Measurements from ENCODE around the gene C1QL2.
A peak's percentile ranks its signal among the peaks of the same experiment; 100 is the strongest.

The C1QL2 gene

GRCh38 chr2:119179202-119179601 lies 20.7 kb upstream of the C1QL2 start:
- peak; percentile 60 for DNase-seq (ENCODE audit: low read depth)

GRCh38 chr2:119178776-119179175 lies 20.2 kb upstream of the C1QL2 start:
- DNase-seq (ENCODE audit: low read depth), result no peak

GRCh38 chr2:119177838-119178190 lies 19.3 kb upstream of the C1QL2 start:
- no peak for DNase-seq (ENCODE audit: low read depth)

GRCh38 chr2:119177171-119177837 lies 18.8 kb upstream of the C1QL2 start:
- DNase-seq (ENCODE audit: low read depth), result no peak

GRCh38 chr2:119175517-119175916 lies 17.0 kb upstream of the C1QL2 start:
- DNase-seq (ENCODE audit: low read depth), result no peak

- DNase-seq (ENCODE audit: low read depth), result no peak
Observed at GRCh38 chr2:119174993-119175347, 16.4 kb upstream of the C1QL2 start.

DNA sequence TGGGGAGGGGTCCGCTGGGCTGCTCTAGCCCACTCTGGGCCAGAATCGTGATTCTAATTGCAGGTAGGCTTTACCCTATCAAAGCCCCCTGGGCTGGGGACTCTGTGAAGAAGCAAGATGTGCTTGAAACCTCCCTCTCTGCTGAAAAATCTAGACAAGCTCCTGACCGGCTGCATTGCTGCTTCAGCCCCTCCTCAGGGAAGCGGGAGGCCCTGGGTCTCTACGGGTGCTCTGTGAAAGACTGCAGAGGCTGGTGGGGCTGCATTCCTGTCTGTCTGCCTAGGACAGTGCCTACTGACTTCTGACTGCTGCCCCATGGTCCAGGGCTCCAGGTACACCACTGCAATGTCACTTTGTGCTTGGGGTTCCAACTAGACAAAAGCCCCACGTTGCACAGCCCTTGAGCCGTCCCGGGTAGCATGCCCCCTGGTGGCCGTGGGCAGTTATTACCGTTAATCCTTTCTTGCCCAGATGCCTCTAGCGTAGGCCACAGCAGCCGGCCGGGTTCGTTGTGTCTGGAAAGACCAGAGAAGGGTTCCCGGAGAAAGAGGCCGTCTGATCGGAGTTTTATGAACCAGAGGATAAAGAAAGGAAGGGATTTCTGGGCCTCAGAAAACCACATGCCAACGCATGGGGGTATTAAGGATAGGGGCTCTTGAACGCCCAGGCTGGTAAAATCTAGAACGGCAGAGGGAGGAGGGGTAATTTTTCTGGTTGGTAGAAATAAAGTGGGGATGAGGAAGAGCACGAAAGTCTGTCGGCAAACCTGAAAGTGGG lies 15.9 kb upstream of the C1QL2 start:
- no peak for DNase-seq (ENCODE audit: low read depth)

GRCh38 chr2:119173556-119174060 lies 15.1 kb upstream of the C1QL2 start:
- DNase-seq (ENCODE audit: low read depth), result no peak

DNA sequence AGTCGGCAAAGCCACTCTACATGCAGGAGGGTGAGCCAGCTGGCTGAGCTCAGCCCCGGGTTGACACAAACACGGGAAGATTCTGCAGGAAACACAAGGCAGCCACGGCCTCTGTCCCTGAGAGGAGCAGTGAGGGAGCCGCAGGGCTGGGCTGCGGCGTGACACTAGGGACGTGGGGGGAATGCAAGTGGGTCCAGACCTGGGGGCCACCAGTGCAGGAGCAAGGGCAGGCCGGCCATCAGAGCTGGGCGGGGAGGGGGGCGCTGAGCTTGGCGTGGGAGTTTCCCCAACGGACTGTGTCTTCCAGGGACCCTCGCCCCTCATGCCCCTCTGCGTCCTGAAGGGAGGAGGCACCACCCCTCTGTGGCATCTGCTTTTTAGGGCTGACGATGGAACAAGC lies 12.0 kb upstream of the C1QL2 start:
- DNase-seq (ENCODE audit: low read depth), result no peak

GRCh38 chr2:119169717-119170116 lies 11.2 kb upstream of the C1QL2 start:
- no peak for DNase-seq (ENCODE audit: low read depth)

DNA sequence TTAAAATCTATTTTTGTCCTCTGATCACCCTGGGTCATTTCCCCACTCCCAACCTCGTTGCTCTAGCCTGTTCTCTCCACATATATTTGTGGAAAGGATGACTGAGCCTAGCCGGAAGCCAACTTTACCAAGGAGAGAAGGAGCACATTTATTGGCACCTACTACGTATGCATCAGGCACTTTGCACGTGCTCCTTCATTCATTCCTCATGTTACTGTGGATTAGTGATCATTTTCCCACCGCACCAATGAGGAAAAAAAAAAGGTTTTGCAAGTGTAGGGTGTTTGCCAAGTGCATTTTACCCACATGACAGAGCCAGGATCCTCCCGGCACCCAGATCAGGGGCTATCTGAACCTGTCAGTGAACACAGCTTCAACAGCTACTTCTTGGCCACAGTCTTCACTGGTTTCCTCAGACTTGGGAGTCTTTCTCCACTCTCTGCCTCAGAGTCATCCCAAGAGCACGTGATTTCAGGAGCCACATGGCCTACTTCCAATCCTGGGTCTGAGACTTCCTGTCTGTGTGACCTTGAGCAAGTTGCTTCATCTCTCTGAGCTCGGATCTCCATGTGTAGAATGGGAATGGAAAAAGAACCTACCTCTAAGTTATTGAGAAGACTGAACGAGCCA lies 1.9 kb upstream of the C1QL2 start:
- DNase-seq (ENCODE audit: low read depth), result no peak

DNA sequence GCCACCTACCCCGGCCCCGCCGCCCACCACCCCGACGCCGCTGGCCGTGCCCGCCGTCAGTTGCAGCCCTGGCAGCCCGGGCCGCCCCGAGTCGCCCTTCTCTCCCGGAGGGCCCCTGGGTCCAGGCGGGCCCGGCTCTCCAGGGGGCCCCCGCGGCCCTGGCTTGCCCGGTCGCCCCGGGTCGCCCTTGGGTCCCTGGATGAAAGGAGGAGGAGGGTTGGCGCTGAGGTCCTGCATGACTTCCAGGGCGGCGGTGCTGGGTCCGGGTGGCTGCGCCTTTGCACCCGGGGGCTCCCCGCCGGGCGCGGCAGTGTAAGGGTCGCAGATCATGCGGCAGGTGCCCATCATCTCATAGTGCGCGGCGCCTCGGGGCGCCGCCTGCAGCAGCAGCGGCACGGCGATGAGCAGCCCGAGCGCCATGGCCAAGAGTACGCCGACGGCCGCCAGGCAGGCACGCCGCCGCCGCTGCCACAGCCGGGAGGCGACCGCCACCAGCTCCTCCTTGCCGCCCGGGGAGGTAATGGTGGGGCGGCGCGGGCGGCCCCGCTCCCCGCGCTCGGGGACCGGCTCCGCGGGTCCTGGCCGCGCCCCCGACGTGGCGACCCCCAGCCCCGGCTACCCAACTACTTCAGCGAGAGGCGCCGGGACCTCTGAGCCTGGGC lies 570 bp downstream of the C1QL2 start:
- DNase-seq (ENCODE audit: low read depth), result no peak

DNA sequence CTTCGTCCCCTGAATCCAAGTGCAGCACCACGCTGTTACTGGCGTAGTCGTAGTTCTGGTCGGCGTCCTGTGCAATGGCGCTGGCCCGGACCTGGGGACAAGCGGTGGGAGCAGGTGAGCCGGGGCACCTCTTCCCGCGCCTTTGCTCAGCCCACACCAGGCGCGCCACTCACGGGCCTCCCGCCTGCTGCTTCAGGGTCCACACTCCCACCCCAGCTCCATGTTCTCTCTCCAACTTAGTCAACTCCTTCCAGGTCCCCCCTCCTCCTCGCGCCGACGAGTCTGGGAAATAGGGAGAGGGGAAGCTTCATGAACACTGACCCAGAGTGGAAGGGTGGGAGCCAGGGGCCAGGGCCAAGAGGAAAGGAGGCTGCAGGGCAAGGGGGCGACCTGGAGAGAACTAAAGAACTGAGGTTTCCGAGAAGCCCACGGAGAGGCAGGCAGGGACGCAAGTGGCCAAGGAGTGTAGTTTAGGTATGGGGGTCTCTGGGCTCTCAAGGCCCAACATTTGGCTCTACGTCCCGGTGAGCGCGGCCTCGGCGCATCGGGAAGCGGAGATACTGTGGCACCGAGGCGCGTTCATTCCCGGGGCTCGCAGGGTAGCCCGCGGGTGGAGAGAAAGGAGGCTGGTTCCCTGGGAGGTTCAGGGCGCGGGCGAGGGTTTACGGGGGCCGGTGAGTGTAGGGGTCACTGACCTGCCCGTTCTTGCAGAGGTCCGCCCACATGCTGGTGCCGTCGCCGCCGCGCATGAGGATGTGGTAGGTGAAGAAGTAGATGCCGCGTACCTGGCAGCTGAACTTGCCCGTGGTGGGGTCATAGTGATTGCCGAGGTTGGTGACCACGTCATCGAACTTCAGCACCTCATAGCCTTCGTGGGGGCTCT lies 1.4 kb downstream of the C1QL2 start:
- no peak for DNase-seq (ENCODE audit: low read depth)

- no peak for DNase-seq (ENCODE audit: low read depth)
Observed at GRCh38 chr2:119156105-119156890, 2.3 kb downstream of the C1QL2 start.

DNA sequence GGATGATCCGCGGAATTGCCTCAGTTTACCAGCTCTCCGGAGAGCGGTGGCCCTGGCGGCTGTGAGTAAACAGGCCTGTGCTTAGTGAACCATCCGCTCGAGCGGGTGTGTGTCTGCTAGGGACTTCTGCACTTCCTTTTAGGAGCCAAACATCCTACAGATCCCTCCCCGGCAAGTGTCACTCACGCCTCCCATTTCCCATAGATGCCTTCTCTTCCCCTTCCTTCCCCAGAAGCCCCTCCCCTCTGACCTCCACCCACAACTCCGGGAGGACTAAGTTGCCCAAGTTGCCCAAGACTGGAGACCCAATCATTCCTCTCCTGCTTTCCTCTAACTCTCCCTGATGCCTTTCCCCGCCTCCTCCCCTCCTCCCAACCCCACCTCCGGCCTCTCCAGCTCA lies 2.9 kb downstream of the C1QL2 start:
- no peak for DNase-seq (ENCODE audit: low read depth)

- no peak for DNase-seq (ENCODE audit: low read depth)
Observed at GRCh38 chr2:119154076-119154475, 4.5 kb downstream of the C1QL2 start.

DNA sequence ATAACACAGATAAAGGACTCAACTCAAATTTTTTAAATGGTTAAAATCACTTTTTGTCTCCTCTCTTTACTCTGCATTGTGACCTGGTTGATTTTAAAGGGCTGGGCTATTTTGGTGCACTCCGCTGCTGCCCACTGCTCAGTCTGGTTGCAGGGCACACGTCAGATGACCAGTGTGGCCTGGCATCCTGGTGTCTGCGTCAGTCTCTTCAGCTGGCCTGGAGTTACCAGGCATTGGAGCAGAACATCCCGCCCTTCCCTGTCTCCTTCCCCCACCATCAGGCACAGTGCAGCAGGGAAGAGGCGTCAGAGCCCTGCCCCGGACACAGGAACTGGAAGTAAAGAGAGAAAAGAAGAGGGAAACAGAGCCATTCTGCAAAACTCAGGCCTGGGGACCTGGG lies 8.9 kb downstream of the C1QL2 start:
- DNase-seq (ENCODE audit: low read depth), result no peak

DNA sequence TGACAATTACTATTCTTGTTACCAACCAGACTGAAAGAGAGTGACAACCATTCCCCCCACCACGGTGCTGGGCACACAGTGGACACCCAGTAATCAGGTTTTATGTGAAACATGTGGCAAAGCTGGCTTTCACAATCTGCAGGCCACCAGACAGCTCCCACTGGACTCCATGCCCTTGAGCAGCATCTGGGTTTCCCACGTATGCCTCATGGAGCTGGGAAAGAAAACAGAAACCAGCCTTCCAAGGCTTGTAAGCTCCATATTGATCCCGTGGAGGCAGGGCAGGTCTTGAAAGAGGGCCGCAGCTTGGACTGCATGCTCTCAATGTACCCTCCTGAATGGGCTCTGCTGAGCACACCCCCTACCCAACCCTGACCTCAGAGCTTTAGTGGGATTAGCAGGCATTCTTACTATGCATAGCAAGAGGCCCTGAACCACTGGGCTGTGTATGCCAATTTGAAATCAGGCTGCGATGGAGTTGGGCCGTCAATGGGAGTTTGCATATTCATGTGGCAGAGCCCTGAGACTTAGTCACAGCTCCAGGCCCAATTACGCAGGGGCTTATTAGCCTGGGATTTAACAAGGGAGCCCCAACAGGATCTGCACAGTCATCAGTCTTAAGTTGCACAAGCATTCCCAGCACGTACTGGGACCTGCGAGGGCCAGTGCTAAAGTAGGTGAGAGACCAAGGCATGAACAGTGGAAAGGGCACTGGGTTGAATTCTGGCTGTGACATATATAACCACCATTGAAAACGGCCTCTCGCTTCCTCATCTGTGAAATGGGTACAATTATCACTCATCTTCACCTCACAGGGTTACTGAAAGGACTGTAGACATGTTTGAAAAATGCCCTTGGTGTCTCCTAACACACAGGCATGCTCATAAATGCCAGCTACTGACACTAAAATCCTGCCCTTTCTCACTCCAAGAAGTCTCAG lies 10.5 kb downstream of the C1QL2 start:
- DNase-seq (ENCODE audit: low read depth), result no peak

DNA sequence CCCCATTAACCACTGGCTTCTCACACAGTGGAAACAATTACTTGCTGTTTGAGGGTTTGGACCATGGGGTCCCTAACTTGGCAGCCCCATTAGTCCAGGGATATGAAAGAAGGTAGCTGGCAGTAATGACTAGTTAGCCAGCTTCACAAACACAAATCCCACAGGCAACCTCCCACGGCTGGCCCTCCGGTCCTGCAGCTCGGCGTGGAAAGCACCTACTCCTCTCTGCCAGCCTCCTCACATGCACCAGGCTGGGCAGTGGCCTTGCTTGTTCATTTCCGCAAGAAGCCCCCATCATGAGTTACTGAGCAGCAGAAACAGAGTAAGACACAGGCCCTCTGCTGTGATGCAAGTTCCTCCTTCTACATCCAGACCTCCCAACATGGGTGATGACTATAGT lies 13.7 kb downstream of the C1QL2 start:
- no peak for DNase-seq (ENCODE audit: low read depth)

DNA sequence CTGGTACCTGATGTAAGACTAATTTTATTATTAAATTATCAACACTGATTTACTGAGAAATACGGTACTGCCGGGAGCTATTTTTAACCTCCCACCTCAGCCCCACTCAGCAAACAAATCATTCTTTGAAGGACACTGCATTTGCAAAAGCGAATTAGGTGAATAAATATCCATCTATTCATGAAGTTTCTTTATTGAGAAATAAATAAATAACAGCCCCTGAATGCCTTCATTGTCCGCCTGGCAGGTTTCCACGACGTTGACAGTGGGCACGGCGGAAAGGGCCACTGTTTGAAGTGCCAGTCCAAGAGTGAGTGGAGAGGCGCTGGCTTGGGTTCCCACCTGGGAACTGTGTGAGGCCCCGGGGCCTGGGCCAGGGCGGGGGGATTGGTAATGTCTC lies 15.7 kb downstream of the C1QL2 start:
- no peak for DNase-seq (ENCODE audit: low read depth)
